Activated CD4-positive, alpha-beta T cell treated with anti-CD3 and anti-CD28 coated beads for 36 hours (primary cell): ENCODE results near the gene ALDH18A1. TPM values are rescaled to one million over a fixed set of nuclear protein-coding genes. Genes with fewer than 3 reads are reported as not detected.
"Not testable (repeated sequence)": the region's sequence is repeated elsewhere in the genome, so short reads cannot be mapped to it uniquely, and the experiment has no call there.

Experiments
- ATAC-seq: fragments of 200-7000 bp; cut with Tn5 transposase; one replicate; pipeline ENCODE4 v1.10.0; 2021; ENCODE audit warnings: mild to moderate bottlenecking, moderate library complexity
- CTCF ChIA-PET: fragments of 350-600 bp; sonication (Branson Sonifier 250); formaldehyde crosslinking; loops from one replicate; lab custom pipeline; 2021; ENCODE audit warnings: antibody characterized with exemption; lab: Charles Lee
- POLR2A ChIA-PET: fragments of 350-600 bp; sonication (Branson Sonifier 250); formaldehyde crosslinking; loops from one replicate; lab custom pipeline; 2021; ENCODE audit warnings: antibody characterized with exemption, inconsistent platforms; lab: Charles Lee
- DNase-seq: peaks from one replicate; pipeline ENCODE4 v3.0.0-alpha.2; 2020
- H3K27ac Mint-ChIP-seq: one replicate; pipeline ENCODE4 v1.8.0; 2021; ENCODE audit warnings: mixed read lengths
- H3K27me3 Mint-ChIP-seq: one replicate; pipeline ENCODE4 v1.8.0; 2021; ENCODE audit warnings: mixed read lengths
- H3K36me3 Mint-ChIP-seq: one replicate; pipeline ENCODE4 v1.8.0; 2021; ENCODE audit warnings: low read depth, mixed read lengths
- H3K4me1 Mint-ChIP-seq: one replicate; pipeline ENCODE4 v1.8.0; 2021; ENCODE audit warnings: mixed read lengths
- H3K4me3 Mint-ChIP-seq: one replicate; pipeline ENCODE4 v1.8.0; 2021; ENCODE audit warnings: mild to moderate bottlenecking, moderate library complexity, mixed read lengths
- H3K9me3 Mint-ChIP-seq: one replicate; pipeline ENCODE4 v1.8.0; 2021; ENCODE audit warnings: low read depth, mixed read lengths
- intact Hi-C, 2 experiments: fragments of 100-400 bp; cut with DNase I in 1 of 2; cut with micrococcal nuclease in 1 of 2; formaldehyde crosslinking; loops; one replicate each; pipeline versions ENCODE4 v1.14.2 to v1.15.1; 2022 to 2024; cut with DNase I, micrococcal nuclease
- total RNA-seq, 2 experiments: library from RNA; stranded (reverse); gene quantifications; one replicate each; pipeline ENCODE4 v1.2.3, GENCODE V29; 2021

The ALDH18A1 gene
- total RNA-seq, 2 experiments from 2014 or later: 117 to 120 TPM

DNA sequence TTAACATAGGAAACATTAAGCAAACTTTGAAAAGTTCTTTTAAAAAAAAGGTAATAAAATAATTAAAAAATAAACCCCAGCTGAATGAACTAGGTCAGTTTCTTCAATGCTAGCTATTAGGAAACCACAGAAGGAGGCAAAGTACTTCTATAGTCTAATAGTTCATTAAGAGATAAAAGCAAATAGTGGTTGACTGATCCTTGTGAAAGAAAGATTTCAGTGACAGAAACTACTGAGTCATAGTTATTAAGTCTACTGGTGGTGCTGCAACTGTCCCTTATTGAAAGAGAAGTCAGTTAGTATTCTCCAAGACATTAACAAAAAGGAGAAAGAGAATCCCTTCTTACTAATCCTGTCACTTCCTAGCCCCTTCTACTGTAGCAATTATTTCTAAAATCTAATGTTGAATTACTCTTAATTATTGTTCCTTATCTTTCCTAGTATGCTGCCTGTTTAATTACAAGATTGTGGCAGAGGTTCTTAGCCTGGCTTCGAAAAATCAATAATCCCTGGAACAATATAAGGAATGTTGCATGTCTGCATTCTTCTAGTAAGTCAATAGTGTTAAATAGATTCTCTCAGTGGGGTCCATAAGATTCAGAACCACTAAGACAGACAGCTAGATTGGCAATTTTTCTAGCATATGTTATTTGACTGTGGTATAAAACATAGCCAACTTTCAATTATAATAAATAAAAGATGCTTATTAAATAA lies 19.0 kb upstream of the ALDH18A1 start:
- ATAC-seq: no peak
- no peak for DNase-seq
- Mint-ChIP-seq H3K36me3 (peaks cover 17% of the 10 kb centered on the region), H3K27me3 (no peaks in the 10 kb centered on the region), H3K4me3 (no peak overlapping the region), H3K27ac (no peak overlapping the region), H3K9me3 (no peaks in the 10 kb centered on the region), H3K4me1 (no peaks in the 10 kb centered on the region)
- ChIA-PET POLR2A (no interaction called here), CTCF (interaction anchor here (0.6 to 1.1 kb wide), 2 partner anchors 18 to 51 kb away, joined by 3 to 6 read pairs; partner anchors contain the start of gene TCTN3)
- intact Hi-C loops: no loop called here

DNA sequence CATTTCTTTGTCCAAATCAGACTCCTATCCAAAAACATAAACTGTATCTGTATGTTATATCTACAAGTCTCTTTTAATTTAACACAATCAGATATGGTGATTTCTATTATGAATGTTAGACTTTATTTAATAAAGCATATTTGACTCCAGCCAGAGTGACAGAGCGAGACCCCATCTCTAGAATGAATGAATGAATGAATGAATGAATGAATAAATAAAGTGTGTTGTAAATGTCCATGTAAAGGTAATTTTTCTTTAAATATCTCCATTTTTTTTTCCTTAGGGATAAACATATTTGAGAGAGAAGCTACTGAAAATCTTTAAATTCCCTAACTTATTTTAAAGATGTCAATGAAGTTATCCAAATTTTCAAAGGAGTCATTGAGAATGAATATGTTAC lies 18.1 kb upstream of the ALDH18A1 start:
- no peaks in the 10 kb centered on the region for H3K4me1 Mint-ChIP-seq
- intact Hi-C loops: no loop called here
- H3K9me3 Mint-ChIP-seq: no peaks in the 10 kb centered on the region
- no peak overlapping the region for H3K27ac Mint-ChIP-seq
- ChIA-PET POLR2A (no interaction called here), CTCF (interaction anchor here (0.6 to 1.1 kb wide), 2 partner anchors 19 to 50 kb away, joined by 3 to 6 read pairs; partner anchors contain the start of gene TCTN3)
- no peaks in the 10 kb centered on the region for H3K27me3 Mint-ChIP-seq
- peaks cover 9% of the 10 kb centered on the region for H3K36me3 Mint-ChIP-seq
- DNase-seq (no peak), ATAC-seq (no peak)
- no peak overlapping the region for H3K4me3 Mint-ChIP-seq

DNA sequence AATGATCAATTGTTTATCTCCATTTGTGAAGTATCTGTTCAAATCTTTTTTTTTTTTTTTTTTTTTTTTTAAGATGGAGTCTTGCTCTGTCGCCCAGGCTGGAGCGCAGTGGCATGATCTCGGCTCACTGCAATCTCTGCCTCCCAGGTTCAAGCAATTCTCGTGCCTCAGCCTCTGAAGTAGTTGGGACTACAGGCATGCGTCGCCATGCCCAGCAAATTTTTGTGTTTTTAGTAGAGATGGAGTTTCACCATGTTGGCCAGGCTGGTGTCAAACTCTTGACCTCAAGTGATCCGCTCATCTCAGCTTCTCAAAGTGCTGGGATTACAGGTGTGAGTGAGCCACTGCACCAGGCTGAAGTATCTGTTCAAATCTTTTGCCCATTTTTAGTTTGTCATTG lies 16.1 kb upstream of the ALDH18A1 start:
- H3K27me3 Mint-ChIP-seq, H3K9me3 Mint-ChIP-seq, POLR2A ChIA-PET, CTCF ChIA-PET, H3K4me3 Mint-ChIP-seq, ATAC-seq, DNase-seq, H3K4me1 Mint-ChIP-seq, intact Hi-C loops, H3K27ac Mint-ChIP-seq: not testable (repeated sequence)
- peaks cover 15% of the 10 kb centered on the region for H3K36me3 Mint-ChIP-seq

DNA sequence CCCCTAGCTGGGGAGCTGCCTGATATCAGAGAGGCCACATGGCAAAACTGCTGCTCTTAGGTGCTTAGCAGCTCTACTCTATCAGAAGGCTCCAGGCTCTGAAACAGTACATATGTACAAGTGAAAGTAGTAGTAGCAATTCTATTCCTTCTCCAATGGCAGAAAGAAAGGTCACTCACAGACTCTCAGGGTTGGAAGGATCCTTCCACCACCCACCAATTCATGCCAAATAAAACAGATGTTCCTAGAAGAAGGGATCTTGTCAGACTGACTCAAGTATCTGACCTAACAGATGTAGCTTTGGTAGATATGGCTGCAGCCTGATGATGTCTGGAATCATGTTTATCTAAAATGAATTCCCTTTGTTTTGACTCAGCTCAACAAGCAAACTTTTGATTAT lies 8.0 kb upstream of the ALDH18A1 start:
- Mint-ChIP-seq H3K36me3 (peaks cover 11% of the 10 kb centered on the region), H3K27me3 (no peaks in the 10 kb centered on the region), H3K4me1 (no peaks in the 10 kb centered on the region), H3K27ac (no peak overlapping the region), H3K4me3 (no peak overlapping the region), H3K9me3 (no peaks in the 10 kb centered on the region)
- CTCF ChIA-PET: interaction anchor here (1.1 to 5.7 kb wide), 2 partner anchors 30 to 177 kb away, joined by 3 to 21 read pairs; partner anchors contain the start of gene TCTN3
- intact Hi-C loops: no loop called here
- no peak for ATAC-seq
- DNase-seq: no peak
- POLR2A ChIA-PET: no interaction called here

DNA sequence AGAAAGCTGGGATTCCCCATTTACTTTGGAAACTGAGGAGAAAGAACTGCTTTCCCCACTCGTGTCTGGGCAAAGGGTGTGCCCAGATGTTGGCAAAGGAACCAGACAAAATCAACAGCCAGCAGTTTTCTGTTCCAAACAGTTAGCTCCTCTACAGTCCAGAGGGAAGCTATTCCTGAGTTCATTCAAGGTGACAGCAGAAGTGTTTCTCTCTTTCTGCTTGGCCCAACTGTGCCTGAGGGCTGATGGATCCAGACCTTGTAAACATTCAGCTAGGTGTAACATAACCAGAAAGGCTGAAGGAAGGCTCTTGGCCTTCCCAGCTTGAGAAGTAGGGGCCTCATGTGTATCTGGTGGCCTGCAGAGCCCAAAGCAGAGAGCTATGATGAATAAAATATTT lies 7.0 kb upstream of the ALDH18A1 start:
- peaks cover 9% of the 10 kb centered on the region for H3K36me3 Mint-ChIP-seq

DNA sequence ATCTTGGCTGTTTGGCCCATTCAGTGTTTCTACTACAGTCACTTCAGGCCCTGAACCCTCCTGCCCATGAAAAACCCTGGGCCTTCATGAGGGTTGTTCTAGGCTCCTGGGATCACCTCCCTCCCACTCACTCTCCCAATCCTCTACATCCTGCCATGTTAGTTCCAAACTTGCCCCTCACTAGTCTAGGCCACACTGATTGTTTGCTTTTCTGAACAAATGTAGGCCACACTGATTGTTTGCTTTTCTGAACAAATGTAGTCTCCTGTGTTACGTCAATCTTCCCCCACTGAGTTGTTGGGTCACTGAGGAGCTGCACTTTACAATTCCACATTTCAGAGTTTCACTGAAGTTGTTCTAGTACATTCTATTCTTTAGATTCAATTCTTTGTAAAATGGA lies 5.3 kb upstream of the ALDH18A1 start:
- intact Hi-C loops: no loop called here
- peaks cover 7% of the 10 kb centered on the region for H3K4me1 Mint-ChIP-seq
- no peak for ATAC-seq
- H3K9me3 Mint-ChIP-seq: peaks cover 5% of the 10 kb centered on the region
- POLR2A ChIA-PET: no interaction called here
- H3K4me3 Mint-ChIP-seq: no peak overlapping the region
- no peaks in the 10 kb centered on the region for H3K27me3 Mint-ChIP-seq
- CTCF ChIA-PET: interaction anchor here (5.7 kb wide), 1 partner anchor 33 kb away, joined by 21 read pairs; the partner anchor contains the start of gene TCTN3
- peak overlapping the region; percentile 17 for H3K27ac Mint-ChIP-seq
- DNase-seq: no peak
- peaks cover 7% of the 10 kb centered on the region for H3K36me3 Mint-ChIP-seq

More for the DNA sequence above, 7.0 kb upstream of the ALDH18A1 start:
- Mint-ChIP-seq H3K4me3 (no peak overlapping the region), H3K27ac (no peak overlapping the region), H3K9me3 (peaks cover under 1% of the 10 kb centered on the region), H3K4me1 (peaks cover under 1% of the 10 kb centered on the region), H3K27me3 (no peaks in the 10 kb centered on the region)
- CTCF ChIA-PET: interaction anchor here (0.7 to 5.7 kb wide), 2 partner anchors 31 to 1011 kb away, joined by 3 to 21 read pairs; partner anchors contain the start of gene TCTN3
- intact Hi-C loops: no loop called here
- POLR2A ChIA-PET: no interaction called here
- DNase-seq: no peak
- ATAC-seq: no peak

DNA sequence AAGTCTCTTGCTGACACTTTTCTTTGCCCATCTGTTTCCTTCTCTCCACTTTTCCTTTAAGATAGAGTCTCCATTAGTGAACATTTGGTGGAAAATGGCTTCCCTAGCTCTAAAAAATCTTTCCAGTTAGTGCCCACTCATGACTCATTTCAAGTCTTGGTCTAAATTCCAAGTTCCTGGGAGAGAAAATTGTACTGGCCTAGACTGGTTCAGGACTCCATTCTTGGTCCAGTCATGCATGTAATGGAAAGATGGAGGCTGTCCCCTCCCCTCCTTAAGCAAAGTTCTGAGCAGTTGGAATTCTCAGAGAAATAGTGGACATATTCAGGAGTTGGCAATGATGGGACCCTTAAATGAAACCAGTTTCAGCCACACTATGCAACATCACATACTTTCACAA lies 3.8 kb upstream of the ALDH18A1 start:
- Mint-ChIP-seq H3K4me1 (peaks cover 15% of the 10 kb centered on the region), H3K9me3 (peaks cover 5% of the 10 kb centered on the region), H3K4me3 (no peak overlapping the region), H3K36me3 (peaks cover 10% of the 10 kb centered on the region), H3K27me3 (no peaks in the 10 kb centered on the region), H3K27ac (no peak overlapping the region)
- ChIA-PET CTCF (interaction anchor here (0.9 kb wide), 1 partner anchor 34 kb away, joined by 3 read pairs; the partner anchor contains the start of gene TCTN3), POLR2A (no interaction called here)
- ATAC-seq (no peak), DNase-seq (no peak)
- intact Hi-C loops: no loop called here

DNA sequence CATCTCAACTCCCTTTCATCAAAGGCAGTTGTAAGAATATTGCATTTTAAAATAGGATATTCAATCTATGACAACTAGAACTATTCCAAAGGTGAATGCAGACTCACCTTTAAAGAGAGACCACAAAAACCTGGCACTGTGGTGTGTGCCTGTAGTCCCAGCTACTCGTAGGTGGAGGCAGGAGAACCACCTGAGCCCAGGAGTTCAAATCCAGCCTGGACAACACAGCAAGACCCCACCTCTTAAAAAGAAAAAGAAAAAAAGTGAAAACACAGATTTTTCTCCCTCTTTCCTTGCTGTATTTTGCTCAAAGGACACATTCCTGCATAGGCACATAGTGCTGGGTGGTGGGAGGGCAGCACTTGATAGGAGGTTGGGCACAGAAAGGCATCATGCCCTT lies 739 bp upstream of the ALDH18A1 start:
- Mint-ChIP-seq H3K27ac (peak overlapping the region; percentile 99), H3K4me1 (peaks cover 23% of the 10 kb centered on the region), H3K27me3 (no peaks in the 10 kb centered on the region), H3K36me3 (peaks cover 26% of the 10 kb centered on the region), H3K9me3 (peaks cover 6% of the 10 kb centered on the region), H3K4me3 (peak overlapping the region; percentile 94)
- ChIA-PET CTCF (interaction anchor here (1.4 kb wide), 1 partner anchor 37 kb away, joined by 6 read pairs; the partner anchor contains the start of gene TCTN3), POLR2A (no interaction called here)
- ATAC-seq: no peak
- intact Hi-C loops: loop anchor here in 1 of 2 experiments (5.0 kb wide), 1 partner anchor 1050 kb away; no protein-coding TSS in a partner anchor
- DNase-seq: no peak

DNA sequence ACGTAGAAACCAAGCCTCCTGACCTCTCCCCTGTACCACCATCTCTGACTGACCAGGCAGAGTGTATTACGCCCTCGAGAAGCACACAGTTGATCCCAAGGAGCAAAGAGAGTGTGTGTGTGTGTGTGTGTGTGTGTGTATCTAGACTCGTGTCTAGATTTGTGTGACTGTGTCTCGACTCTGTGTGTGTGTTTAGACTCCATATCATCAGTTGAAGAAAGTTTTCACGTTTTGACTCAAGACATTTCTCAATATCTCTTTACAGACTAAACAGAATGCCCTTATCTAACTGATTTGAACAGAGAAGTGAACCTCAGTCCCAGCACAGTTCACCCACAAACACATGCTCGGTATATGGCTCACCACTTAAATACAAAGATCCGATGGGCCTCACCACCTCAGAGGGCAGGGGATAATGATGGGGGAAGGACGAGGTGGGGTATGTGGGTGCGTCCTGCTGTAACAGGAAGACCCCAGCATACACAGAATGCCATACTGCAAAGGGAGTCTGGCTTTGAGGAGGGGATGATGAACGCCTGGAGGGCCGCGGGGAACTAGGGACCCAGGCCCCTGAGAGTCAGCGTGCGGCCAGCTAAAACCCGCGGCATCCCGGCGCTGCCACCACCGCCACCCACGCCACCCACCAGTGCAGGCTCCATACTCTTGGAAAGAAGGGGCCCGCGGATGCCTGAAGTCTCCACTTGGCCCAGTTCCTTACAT lies 780 bp downstream of the ALDH18A1 start:
- CTCF ChIA-PET: interaction anchor here (0.6 to 2.3 kb wide), 3 partner anchors 13 to 157 kb away, joined by 3 to 9 read pairs (median 4); partner anchors contain the start of gene TCTN3
- Mint-ChIP-seq H3K27ac (peak overlapping the region; percentile 88), H3K27me3 (no peaks in the 10 kb centered on the region), H3K4me1 (peaks cover 29% of the 10 kb centered on the region), H3K36me3 (peaks cover 41% of the 10 kb centered on the region), H3K4me3 (peak overlapping the region; percentile 94), H3K9me3 (peaks cover 15% of the 10 kb centered on the region)
- DNase-seq (peak; percentile 36), ATAC-seq (peak; percentile 27)
- intact Hi-C loops: loop anchor here (1.0 to 5.0 kb wide), 5 partner anchors 38 to 1048 kb away; partner anchors contain the start of genes SORBS1 (in 2 of the 2) and TCTN3 (in 2 of the 2)
- POLR2A ChIA-PET: no interaction called here

DNA sequence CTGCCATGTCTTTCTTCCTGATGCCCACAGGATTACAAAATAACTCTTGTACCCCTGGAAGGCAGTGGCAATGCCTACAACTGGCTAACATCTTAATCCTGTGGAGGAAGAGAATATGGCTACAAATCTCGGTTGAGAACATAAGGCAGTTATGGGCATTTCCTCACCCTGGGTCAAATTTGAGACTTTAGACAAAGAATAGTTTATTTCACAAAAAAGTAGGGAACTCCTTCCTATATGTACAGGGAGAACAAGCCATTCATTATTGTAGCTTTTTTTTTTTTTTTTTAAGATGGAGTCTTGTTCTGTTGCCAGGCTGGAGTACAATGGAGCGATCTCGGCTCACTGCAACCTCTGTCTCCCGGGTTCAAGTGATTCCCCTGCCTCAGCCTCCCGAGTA lies 2.6 kb downstream of the ALDH18A1 start:
- ChIA-PET CTCF (interaction anchor here (2.3 kb wide), 1 partner anchor 40 kb away, joined by 9 read pairs; the partner anchor contains the start of gene TCTN3), POLR2A (no interaction called here)
- DNase-seq (no peak), ATAC-seq (no peak)
- no peak overlapping the region for H3K27ac Mint-ChIP-seq
- no peak overlapping the region for H3K4me3 Mint-ChIP-seq
- peaks cover 15% of the 10 kb centered on the region for H3K9me3 Mint-ChIP-seq
- intact Hi-C loops: no loop called here
- peaks cover 52% of the 10 kb centered on the region for H3K36me3 Mint-ChIP-seq
- no peaks in the 10 kb centered on the region for H3K27me3 Mint-ChIP-seq
- H3K4me1 Mint-ChIP-seq: peaks cover 31% of the 10 kb centered on the region

DNA sequence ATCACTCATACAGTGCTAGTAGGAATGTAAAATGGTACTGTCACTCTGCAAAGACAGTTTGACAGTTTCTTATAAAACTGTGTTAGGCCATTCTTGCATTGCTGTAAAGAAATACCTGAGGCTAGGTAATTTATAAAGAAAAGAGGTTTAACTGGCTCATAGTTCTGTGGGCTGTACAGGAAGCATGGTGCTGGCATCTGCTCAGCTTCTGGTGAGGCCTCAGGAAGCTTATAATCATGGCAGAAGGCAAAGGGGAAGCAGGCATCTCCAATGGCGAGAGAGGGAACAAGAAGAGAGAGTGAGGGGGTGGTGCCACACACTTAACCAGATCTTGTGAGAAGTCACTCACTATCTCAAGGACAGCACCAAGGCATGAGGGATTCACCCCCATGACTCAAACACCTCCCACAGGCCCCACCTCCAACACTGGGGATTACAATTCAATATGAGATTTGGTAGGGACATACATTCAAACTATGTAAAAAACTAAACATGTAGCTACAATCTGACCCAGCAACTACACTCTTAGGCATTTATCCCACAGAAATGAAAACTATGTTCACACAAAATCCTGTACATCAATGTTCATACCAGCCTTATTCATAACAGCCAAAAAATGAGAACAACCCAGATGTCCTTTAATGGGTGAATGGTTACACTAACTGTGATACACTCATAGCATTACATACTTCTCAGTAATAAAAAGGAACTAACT lies 5.0 kb downstream of the ALDH18A1 start:
- POLR2A ChIA-PET: no interaction called here
- peaks cover 11% of the 10 kb centered on the region for H3K9me3 Mint-ChIP-seq
- no peaks in the 10 kb centered on the region for H3K27me3 Mint-ChIP-seq
- CTCF ChIA-PET: interaction anchor here (1.1 kb wide), 1 partner anchor 8 kb away, joined by 4 read pairs; no protein-coding TSS in a partner anchor
- H3K4me1 Mint-ChIP-seq: peaks cover 21% of the 10 kb centered on the region
- ATAC-seq: no peak
- no peak overlapping the region for H3K4me3 Mint-ChIP-seq
- DNase-seq: peak; percentile 11
- H3K27ac Mint-ChIP-seq: no peak overlapping the region
- intact Hi-C loops: no loop called here
- peaks cover 66% of the 10 kb centered on the region for H3K36me3 Mint-ChIP-seq
